Endothelial cell of umbilical vein (primary cell): ENCODE results near the gene TBC1D30. TPM values are rescaled to one million over a fixed set of nuclear protein-coding genes. Genes with fewer than 3 reads are reported as not detected.

Experiments used
- BruUV-seq: library from RNA; stranded (reverse); fragments of 400-500 nt; replicated peaks from 2 replicates; lab custom pipeline; 2021; lab: Mats Ljungman, UMichigan
- CTCF ChIA-PET: fragments of 300-600, 350-600 bp; sonication (Branson Sonifier 250); formaldehyde crosslinking; loops from one replicate; lab custom pipeline; 2021; ENCODE audit warnings: antibody characterized with exemption, inconsistent platforms; lab: Charles Lee
- POLR2A ChIA-PET: fragments of 300-600, 350-600 bp; sonication (Branson Sonifier 250); formaldehyde crosslinking; loops from one replicate; lab custom pipeline; 2021; ENCODE audit warnings: antibody characterized with exemption, inconsistent platforms; lab: Charles Lee
- DNase-seq: peaks from one replicate; pipeline ENCODE4 v3.0.0-alpha.2; 2011; ENCODE audit warnings: low read depth, low spot score
- FAIRE-seq: peaks from 2 replicates; lab custom pipeline; 2011; peaks lifted over from hg19 to GRCh38; lab: Jason Lieb, UNC
- H2AFZ ChIP-seq: 2 replicates; pipeline ENCODE4 v1.6.0; 2012; ENCODE audit warnings: low read depth, low read length, control low read depth, inconsistent platforms
- H3K27ac ChIP-seq: 2 replicates; pipeline ENCODE4 v1.5.1; 2011; ENCODE audit warnings: low read depth, mild to moderate bottlenecking, control low read depth, low read length, moderate library complexity; ENCODE audit not compliant: insufficient read depth
- H3K27me3 ChIP-seq, 2 experiments: 2 replicates each; pipeline versions ENCODE4 v1.6.0 to v1.6.1; 2011; ENCODE audit warnings: low read length in 2 of 2, mixed read lengths in 1 of 2; ENCODE audit not compliant: control insufficient read depth in 2 of 2, insufficient read depth in 2 of 2
- H3K36me3 ChIP-seq, 2 experiments: 2 replicates in 1 of 2; 3 replicates in 1 of 2; pipeline ENCODE4 v1.5.1; 2011; ENCODE audit warnings: low read length in 2 of 2, mild to moderate bottlenecking in 1 of 2, moderate library complexity in 1 of 2; ENCODE audit not compliant: control insufficient read depth in 2 of 2, insufficient read depth in 2 of 2; ENCODE audit errors: extremely low read depth in 1 of 2
- H3K4me1 ChIP-seq: 3 replicates; pipeline ENCODE4 v1.5.1; 2011; ENCODE audit warnings: mild to moderate bottlenecking, low read length; ENCODE audit not compliant: control insufficient read depth, insufficient read depth; ENCODE audit errors: extremely low read depth
- H3K4me2 ChIP-seq: 2 replicates; pipeline ENCODE4 v1.6.1; 2011; ENCODE audit warnings: low read length, control low read depth, mixed read lengths; ENCODE audit not compliant: insufficient read depth
- H3K4me3 ChIP-seq, 3 experiments: fragments of 200-600 bp in 1 of 3; sonication (generic), shearing (Covaris generic) in 1 of 3; replicated peaks in 1 of 3; 2 replicates each; pipeline ENCODE4 v1.5.1; 2011 to 2016; ENCODE audit warnings: control low read depth in 3 of 3, low read length in 3 of 3, mild to moderate bottlenecking in 2 of 3, inconsistent platforms in 1 of 3, low read depth in 1 of 3, moderate library complexity in 1 of 3; ENCODE audit not compliant: insufficient read depth in 1 of 3
- H3K79me2 ChIP-seq: 2 replicates; pipeline ENCODE4 v1.6.0; 2012; ENCODE audit warnings: low read length, inconsistent platforms; ENCODE audit not compliant: control insufficient read depth, insufficient read depth
- H3K9ac ChIP-seq: replicated peaks from 2 replicates; pipeline ENCODE3; 2011; ENCODE audit warnings: low read length, control low read depth; ENCODE audit not compliant: insufficient read depth; ENCODE audit errors: extremely low read depth
- H3K9me1 ChIP-seq: replicated peaks from 3 replicates; pipeline ENCODE4 v1.6.0; 2011; ENCODE audit warnings: mild to moderate bottlenecking, low read length; ENCODE audit not compliant: control insufficient read depth, insufficient read depth; ENCODE audit errors: extremely low read depth
- H3K9me3 ChIP-seq: replicated peaks from 2 replicates; pipeline ENCODE4 v1.5.1; 2012; ENCODE audit warnings: low read length, inconsistent platforms; ENCODE audit not compliant: control insufficient read depth, insufficient read depth
- H4K20me1 ChIP-seq: replicated peaks from 2 replicates; pipeline ENCODE3; 2011; ENCODE audit warnings: mild to moderate bottlenecking, low read length; ENCODE audit not compliant: control insufficient read depth, insufficient read depth; ENCODE audit errors: extremely low read depth
- CTCF ChIP-seq, 2 donors: IDR thresholded peaks; 1 replicate in 1 of 2; 2 replicates in 1 of 2; pipeline ENCODE4 v1.5.1; 2011; ENCODE audit warnings: low read length in 2 of 2, mild to moderate bottlenecking in 2 of 2, moderate library complexity in 2 of 2, control low read depth in 1 of 2, inconsistent platforms in 1 of 2, low read depth in 1 of 2; ENCODE audit not compliant: insufficient read depth in 1 of 2; ENCODE audit errors: extremely low read depth in 1 of 2
- EZH2 ChIP-seq: IDR thresholded peaks from 2 replicates; pipeline ENCODE4 v1.6.1; 2012; ENCODE audit warnings: borderline replicate concordance, low read depth, mild to moderate bottlenecking, moderate library complexity, low read length, inconsistent platforms; ENCODE audit not compliant: severe bottlenecking
- FOS ChIP-seq: IDR thresholded peaks from 2 replicates; pipeline ENCODE4 v1.6.1; 2011; ENCODE audit warnings: mild to moderate bottlenecking, low read length, moderate library complexity, borderline replicate concordance; ENCODE audit not compliant: insufficient read depth
- GATA2 ChIP-seq: IDR thresholded peaks from 2 replicates; pipeline ENCODE4 v1.7.0; 2011; ENCODE audit warnings: low read depth, mild to moderate bottlenecking, moderate library complexity, mixed read lengths, low read length; ENCODE audit not compliant: insufficient read length, insufficient read depth
- JUN ChIP-seq: IDR thresholded peaks from 2 replicates; pipeline ENCODE4 v1.6.1; 2011; ENCODE audit warnings: borderline replicate concordance, low read depth; ENCODE audit not compliant: insufficient read length, insufficient read depth
- MAX ChIP-seq: IDR thresholded peaks from 2 replicates; pipeline ENCODE4 v1.6.1; 2011; ENCODE audit not compliant: insufficient read depth, insufficient read length
- MYC ChIP-seq: IDR thresholded peaks from one replicate; pipeline ENCODE4 v1.6.1; 2011; ENCODE audit warnings: mild to moderate bottlenecking, low read depth, low read length
- POLR2A ChIP-seq: IDR thresholded peaks from 2 replicates; pipeline ENCODE4 v1.6.1; 2012; ENCODE audit warnings: low read depth, mild to moderate bottlenecking, control low read depth, low read length
- POLR2AphosphoS5 ChIP-seq: IDR thresholded peaks from 2 replicates; pipeline ENCODE4 v1.6.1; 2012; ENCODE audit warnings: low read depth, mild to moderate bottlenecking, control low read depth, low read length, moderate library complexity; ENCODE audit not compliant: insufficient read depth
- dilution Hi-C: fragments of 300-500 bp; cut with MboI; formaldehyde crosslinking; loops from one replicate; pipeline ENCODE4 v1.15.0; 2019; ENCODE audit warnings: low sequenced_read_pairs; ENCODE audit not compliant: extremely low pct_ligation_motif_present
- intact Hi-C: fragments of 100-400 bp; cut with micrococcal nuclease; formaldehyde crosslinking; loops from one replicate; pipeline ENCODE4 v1.10.0; 2022
- polyA plus RNA-seq, 4 experiments: library from polyadenylated mRNA; depleted of rRNA in 3 of 4; stranded (reverse) in 3 of 4; unstranded in 1 of 4; fragments of >200 nt; gene quantifications; 2 replicates each; pipeline versions ENCODE4 v1.2.1 to v1.2.3, GENCODE V29; 2011 to 2012; ENCODE audit warnings: missing spikeins in 1 of 4
- total RNA-seq: library from RNA; stranded (reverse); gene quantifications from 2 replicates; pipeline ENCODE4 v1.2.3, GENCODE V29; 2021

Gene TBC1D30
- total and polyA plus RNA-seq, 2 donors (not counting 3 experiments of a cell fraction or from before 2014, with no cell fraction given): 4.4 to 7.6 TPM

- TF ChIP-seq JUN: no peak
- no peak for TF ChIP-seq FOS
- no peak for TF ChIP-seq MAX
- no peak for TF ChIP-seq POLR2AphosphoS5
- no peak for TF ChIP-seq GATA2
- TF ChIP-seq EZH2: no peak
- TF ChIP-seq CTCF (IDR thresholded peaks at IDR 0.05; ENCODE audit: extremely low read depth in 1 of 2, insufficient read depth in 1 of 2, low read depth in 1 of 2, low read length in 2 of 2): no peak
- no peak for TF ChIP-seq POLR2A
- TF ChIP-seq MYC: no peak
- Histone ChIP-seq H4K20me1 (no peaks in the 10 kb centered on the region), H3K4me2 (no peak overlapping the region), H3K79me2 (no peaks in the 10 kb centered on the region), H2AFZ (no peak overlapping the region), H3K36me3 (no peaks in the 10 kb centered on the region), H3K9me3 (no peaks in the 10 kb centered on the region), H3K9ac (no peak overlapping the region), H3K4me1 (no peaks in the 10 kb centered on the region), H3K27ac (no peak overlapping the region), H3K4me3 (no peak overlapping the region), H3K27me3 (no peaks in the 10 kb centered on the region), H3K9me1 (no peaks in the 10 kb centered on the region)
- intact Hi-C loops: loop anchor here (5.0 kb wide), 1 partner anchor 432 kb away; no protein-coding TSS in a partner anchor
- no peak for DNase-seq
- POLR2A ChIA-PET: no interaction called here
- CTCF ChIA-PET: interaction anchor here (1.0 to 2.6 kb wide), 11 partner anchors 8 to 385 kb away, joined by 3 to 23 read pairs (median 5); no protein-coding TSS in a partner anchor
- FAIRE-seq: no peak
- dilution Hi-C loops: no loop called here
- no TSS peak for BruUV-seq
Observed at GRCh38 chr12:64800640-64801039, 23.8 kb upstream of the TBC1D30 start.
